Sigmoid colon (tissue), 3 donors: ENCODE measurements around the gene DKK2.

Experiments
- POLR2A ChIP-seq, 2 donors: fragments of 450-650 bp; IDR thresholded peaks; one replicate each; pipeline ENCODE4 v1.6.1; 2016; ENCODE audit warnings: antibody characterized with exemption in 2 of 2, mild to moderate bottlenecking in 2 of 2, moderate library complexity in 2 of 2
- TF ChIP-seq, protein P1 (sequence below), 4 experiments: fragments of 450-650 bp in 3 of 4; fragments of 200-600 bp in 1 of 4; IDR thresholded peaks; one replicate each; pipeline ENCODE4 v1.5.1; 2016 to 2019; ENCODE audit warnings: antibody characterized with exemption in 4 of 4, mild to moderate bottlenecking in 3 of 4, moderate library complexity in 2 of 4

DNA sequence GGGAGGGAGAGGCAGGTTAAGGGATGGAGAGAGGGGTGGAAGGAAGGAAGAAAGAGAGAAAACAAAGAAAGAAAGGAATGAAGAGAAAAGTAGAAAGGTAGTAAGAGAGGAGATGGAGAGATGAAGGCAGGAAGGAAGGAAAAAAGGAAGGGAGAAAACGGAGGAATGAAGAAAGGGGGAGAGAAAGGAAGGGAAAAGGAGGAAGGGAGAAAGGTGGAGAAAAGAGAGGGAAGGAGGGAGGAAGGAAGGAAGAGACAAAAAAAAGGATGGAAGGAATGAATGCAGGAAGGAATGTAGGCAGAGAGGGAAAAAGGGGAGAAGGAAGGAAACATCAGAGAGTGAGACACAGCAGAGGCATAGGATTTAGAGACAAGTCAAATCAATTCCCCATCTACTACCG is 68.2 kb downstream of the DKK2 start:
- TF ChIP-seq, protein P1, sequence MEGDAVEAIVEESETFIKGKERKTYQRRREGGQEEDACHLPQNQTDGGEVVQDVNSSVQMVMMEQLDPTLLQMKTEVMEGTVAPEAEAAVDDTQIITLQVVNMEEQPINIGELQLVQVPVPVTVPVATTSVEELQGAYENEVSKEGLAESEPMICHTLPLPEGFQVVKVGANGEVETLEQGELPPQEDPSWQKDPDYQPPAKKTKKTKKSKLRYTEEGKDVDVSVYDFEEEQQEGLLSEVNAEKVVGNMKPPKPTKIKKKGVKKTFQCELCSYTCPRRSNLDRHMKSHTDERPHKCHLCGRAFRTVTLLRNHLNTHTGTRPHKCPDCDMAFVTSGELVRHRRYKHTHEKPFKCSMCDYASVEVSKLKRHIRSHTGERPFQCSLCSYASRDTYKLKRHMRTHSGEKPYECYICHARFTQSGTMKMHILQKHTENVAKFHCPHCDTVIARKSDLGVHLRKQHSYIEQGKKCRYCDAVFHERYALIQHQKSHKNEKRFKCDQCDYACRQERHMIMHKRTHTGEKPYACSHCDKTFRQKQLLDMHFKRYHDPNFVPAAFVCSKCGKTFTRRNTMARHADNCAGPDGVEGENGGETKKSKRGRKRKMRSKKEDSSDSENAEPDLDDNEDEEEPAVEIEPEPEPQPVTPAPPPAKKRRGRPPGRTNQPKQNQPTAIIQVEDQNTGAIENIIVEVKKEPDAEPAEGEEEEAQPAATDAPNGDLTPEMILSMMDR (IDR thresholded peaks at IDR 0.05): no peak
- no peak for TF ChIP-seq POLR2A (IDR thresholded peaks at IDR 0.05)
